Mesodermal cell (in vitro differentiated cells): ENCODE data around the gene SLC4A4. TPM values are rescaled to one million over a fixed set of nuclear protein-coding genes. Genes with fewer than 3 reads are reported as not detected.

ENCODE experiments used
- H3K27ac ChIP-seq: 2 replicates; pipeline ENCODE4 v1.7.0; 2013; ENCODE audit warnings: mild to moderate bottlenecking, low read depth, low read length, moderate library complexity; ENCODE audit not compliant: severe bottlenecking
- H3K36me3 ChIP-seq: 2 replicates; pipeline ENCODE4 v1.7.1; 2013; ENCODE audit warnings: mild to moderate bottlenecking, low read length, moderate library complexity; ENCODE audit not compliant: control insufficient read depth, insufficient read depth
- H3K4me1 ChIP-seq: one replicate; pipeline ENCODE4 v1.7.1; 2013; ENCODE audit warnings: mild to moderate bottlenecking, low read length; ENCODE audit not compliant: insufficient read depth, control insufficient read depth, poor library complexity, severe bottlenecking
- H3K4me3 ChIP-seq: 2 replicates; pipeline ENCODE4 v1.7.0; 2013; ENCODE audit warnings: low read length, control low read depth, mild to moderate bottlenecking; ENCODE audit not compliant: insufficient read depth, poor library complexity, severe bottlenecking; ENCODE audit errors: extremely low read depth
- H3K9me3 ChIP-seq: 2 replicates; pipeline ENCODE4 v1.7.1; 2013; ENCODE audit warnings: mild to moderate bottlenecking, low read length, moderate library complexity; ENCODE audit not compliant: control insufficient read depth
- WGBS, 2 experiments: methylation state at CpG; one replicate each; pipeline ENCODE4 v1.1.5; 2013; ENCODE audit warnings: missing lambda C conversion rate in 2 of 2; ENCODE audit not compliant: insufficient coverage in 2 of 2; 5-methylcytosine and 5-hydroxymethylcytosine counted together
- polyA plus RNA-seq, 2 experiments: library from polyadenylated mRNA; stranded (reverse); fragments of 50-300 nt; gene quantifications; one replicate each; pipeline ENCODE4 v1.2.3, GENCODE V29; 2013

Gene SLC4A4
- polyA plus RNA-seq (2013, experiment 1 of 2) = 2.5 TPM
- 2.7 TPM for polyA plus RNA-seq (2013, experiment 2 of 2)

DNA sequence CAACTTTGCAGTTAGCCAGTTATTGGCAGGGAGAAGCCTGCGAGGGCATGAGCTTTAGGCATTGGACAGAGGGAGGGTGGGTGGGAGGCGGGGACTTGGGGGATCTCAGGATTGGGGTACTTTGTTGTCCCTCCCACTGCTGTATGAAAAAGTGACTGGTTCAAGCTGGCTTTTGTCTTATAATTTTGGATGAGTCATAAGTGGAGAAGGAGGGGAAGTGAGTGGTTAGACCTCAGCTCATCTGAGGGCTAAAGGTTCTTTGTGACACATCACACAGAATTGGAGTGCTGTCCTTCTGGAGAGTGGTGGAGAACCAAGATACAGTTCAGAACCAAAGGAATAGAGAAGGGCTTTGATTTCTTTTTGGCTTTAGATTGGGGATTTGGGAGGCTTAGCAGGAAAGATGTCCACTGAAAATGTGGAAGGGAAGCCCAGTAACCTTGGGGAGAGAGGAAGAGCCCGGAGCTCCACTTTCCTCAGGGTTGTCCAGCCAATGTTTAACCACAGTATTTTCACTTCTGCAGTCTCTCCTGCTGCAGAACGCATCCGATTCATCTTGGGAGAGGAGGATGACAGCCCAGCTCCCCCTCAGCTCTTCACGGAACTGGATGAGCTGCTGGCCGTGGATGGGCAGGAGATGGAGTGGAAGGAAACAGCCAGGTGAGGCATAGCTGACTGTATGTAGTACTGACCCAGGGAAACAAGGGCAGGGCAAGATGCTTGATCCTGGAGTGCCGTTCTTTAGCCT, at the start of gene SLC4A4:
SLC4A4 (plus strand) TSS at position 175 of the 748 bp plus-strand sequence.
- Histone ChIP-seq H3K27ac (no peak within 1 kb of the TSS), H3K9me3 (no peaks in the 10 kb centered on the region), H3K36me3 (no peaks in the 10 kb centered on the region), H3K4me1 (no peaks in the 10 kb centered on the region), H3K4me3 (no peak within 1 kb of the TSS)
- WGBS, 2 experiments = 94 to 95% methylated on average over 4 to 6 of the region's 8 CpGs

DNA sequence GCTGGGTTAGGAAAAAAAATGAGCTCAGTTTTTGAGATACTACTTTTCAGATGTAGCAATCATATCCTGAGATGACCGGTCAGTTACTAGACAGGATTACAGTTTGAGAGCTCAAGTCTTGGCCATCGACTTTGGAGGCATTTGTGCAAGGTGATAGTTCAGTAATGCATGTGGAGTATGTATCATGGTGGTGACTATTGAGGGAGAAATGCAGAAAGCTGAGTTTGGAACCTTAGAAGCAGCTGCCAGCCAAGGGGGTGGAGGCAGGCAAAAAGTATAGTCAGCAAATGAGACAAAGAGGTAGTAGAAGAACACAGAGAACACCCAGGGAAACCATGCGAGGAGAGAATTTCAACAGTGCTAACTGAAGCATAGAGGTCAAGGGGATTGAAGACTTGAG, 48.7 kb upstream of the SLC4A4 start:
- 98 to 100% methylated on average over 1 to 3 of the region's 3 CpGs for WGBS, 2 experiments
- Histone ChIP-seq H3K36me3 (no peaks in the 10 kb centered on the region), H3K9me3 (no peaks in the 10 kb centered on the region), H3K4me1 (no peaks in the 10 kb centered on the region), H3K4me3 (no peak overlapping the region), H3K27ac (no peak overlapping the region)

DNA sequence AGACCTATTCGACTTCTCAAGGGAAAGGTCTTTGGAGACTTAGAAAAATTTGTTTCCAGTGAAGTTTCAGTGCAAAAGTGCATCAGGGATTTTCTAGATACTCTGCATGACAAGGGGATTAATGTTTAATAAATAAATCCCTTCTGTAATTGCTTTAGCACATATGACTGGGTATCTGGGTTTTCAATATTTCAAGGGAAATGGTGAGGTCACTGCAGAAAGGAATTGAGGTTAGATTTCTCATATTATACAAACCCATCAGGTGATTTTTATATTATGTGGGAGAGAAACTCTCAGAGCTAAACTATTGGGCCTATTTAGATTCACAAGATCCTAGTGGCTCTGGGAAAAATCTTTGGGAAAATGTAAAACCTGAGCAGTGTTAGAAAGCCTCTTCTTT, 48.3 kb upstream of the SLC4A4 start:
- Histone ChIP-seq H3K4me1 (no peaks in the 10 kb centered on the region), H3K36me3 (no peaks in the 10 kb centered on the region), H3K9me3 (no peaks in the 10 kb centered on the region), H3K27ac (no peak overlapping the region), H3K4me3 (no peak overlapping the region)
- 100% methylated on average over 1 of the region's 1 CpG for WGBS, 2 experiments

DNA sequence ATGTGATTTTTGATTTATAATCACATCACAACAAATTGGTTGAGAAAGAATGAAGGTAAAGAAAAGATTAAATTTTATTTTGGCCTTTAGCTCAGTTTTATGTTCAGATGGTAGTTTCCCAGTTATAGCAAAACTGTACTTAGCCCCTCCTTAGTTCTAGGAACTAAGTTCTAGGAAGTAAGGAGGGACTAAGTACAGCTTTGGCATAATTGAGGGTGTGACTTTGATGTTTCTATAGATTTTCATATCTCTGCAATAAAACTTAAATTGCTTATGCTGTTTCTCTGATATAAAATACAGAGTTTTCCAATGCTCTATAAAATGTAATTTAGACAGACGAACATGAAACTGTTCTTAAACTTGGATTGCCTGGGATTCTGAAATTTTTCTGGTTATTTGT, 46.6 kb upstream of the SLC4A4 start:
- no peaks in the 10 kb centered on the region for H3K9me3 ChIP-seq
- no peaks in the 10 kb centered on the region for H3K36me3 ChIP-seq
- no peak overlapping the region for H3K4me3 ChIP-seq
- no CpG with 5 or more reads among the region's 1 CpG for WGBS, 2 experiments
- no peak overlapping the region for H3K27ac ChIP-seq
- H3K4me1 ChIP-seq = no peaks in the 10 kb centered on the region

DNA sequence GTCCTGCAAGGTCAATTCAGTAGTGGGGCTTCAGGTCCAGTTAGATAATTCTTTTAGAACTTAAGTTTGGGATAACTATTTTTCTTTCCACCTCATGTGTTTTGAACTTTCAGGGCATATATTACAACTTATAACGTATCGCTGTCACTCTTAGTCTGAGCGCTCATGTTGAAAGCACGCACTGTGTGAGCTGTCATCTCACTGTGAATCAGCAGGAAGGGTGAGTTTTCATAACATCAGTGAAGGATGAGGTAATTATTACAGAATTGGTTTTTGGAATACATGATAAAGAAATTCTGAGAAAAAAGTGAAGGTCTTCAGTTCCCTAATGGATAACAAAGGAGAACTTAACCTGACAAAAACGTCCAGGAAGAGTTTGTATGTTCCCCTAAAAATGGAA, 45.1 kb upstream of the SLC4A4 start:
- WGBS, 2 experiments = 97 to 100% methylated on average over 2 to 5 of the region's 5 CpGs
- Histone ChIP-seq H3K27ac (no peak overlapping the region), H3K36me3 (no peaks in the 10 kb centered on the region), H3K9me3 (no peaks in the 10 kb centered on the region), H3K4me1 (no peaks in the 10 kb centered on the region), H3K4me3 (no peak overlapping the region)

DNA sequence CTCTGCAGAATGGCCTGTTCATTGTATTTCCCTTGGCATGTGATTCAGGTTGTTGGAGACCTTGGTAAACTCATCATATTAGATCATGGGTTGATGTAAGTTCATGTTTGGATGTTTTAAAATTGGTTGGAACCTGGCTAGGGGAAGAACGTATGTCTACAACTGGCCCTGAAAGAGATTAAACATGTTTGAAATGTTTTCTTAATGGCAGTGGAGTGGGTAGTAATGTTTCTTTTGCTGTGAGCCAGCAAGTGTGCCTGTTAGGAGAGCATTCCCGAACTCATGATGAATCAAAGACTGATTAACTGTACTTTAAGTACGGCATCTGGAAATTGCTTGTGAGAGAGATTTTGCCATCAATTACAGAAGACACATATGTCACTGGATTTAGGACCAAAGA, 44.5 kb upstream of the SLC4A4 start:
- Histone ChIP-seq H3K4me3 (no peak overlapping the region), H3K27ac (no peak overlapping the region), H3K36me3 (no peaks in the 10 kb centered on the region), H3K9me3 (no peaks in the 10 kb centered on the region), H3K4me1 (no peaks in the 10 kb centered on the region)
- WGBS, 2 experiments = 83% methylated on average over 2 of the region's 3 CpGs

DNA sequence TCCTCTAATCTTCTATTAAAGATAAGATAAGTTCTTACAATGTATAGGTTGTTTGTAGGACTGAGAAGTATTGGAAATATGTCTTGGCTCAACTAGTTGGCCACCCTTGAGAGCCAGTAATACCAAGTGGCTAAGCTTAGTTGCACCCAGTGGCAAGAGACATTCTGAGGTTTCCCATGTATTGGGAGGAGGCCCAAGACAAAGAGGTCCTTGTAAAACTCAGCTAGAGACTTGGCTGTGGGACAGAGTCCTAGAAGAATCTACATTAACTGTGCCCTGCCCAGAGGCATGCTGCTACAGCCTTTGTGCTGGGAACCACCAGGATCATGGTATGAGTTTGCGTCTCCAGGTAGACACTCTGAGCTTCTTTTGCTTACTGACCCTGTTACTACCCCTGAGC, 41.9 kb upstream of the SLC4A4 start:
- H3K4me3 ChIP-seq = no peak overlapping the region
- H3K27ac ChIP-seq = no peak overlapping the region
- WGBS, 2 experiments = 100% methylated on average over 1 of the region's 1 CpG

DNA sequence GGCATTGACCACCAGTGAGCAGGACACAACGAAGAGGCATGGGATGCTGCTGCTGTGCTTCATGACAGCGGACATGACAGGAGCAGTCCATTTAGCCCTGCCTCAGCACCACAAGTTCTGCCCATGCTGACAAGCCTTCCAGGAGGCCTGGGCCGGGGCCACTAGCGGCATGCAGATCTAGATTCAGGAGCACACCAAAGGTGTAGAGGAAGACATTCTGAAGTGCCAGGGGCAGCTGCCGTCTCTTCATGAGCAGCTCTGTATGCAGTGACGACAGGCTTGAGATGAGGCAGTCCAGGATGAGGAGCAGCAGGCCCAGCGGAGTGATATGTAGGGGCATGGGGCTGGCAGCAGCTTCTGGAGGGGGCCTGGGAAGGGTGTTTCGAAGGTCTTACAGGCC, 38.5 kb upstream of the SLC4A4 start:
- 89 to 92% methylated on average over 8 of the region's 8 CpGs for WGBS, 2 experiments
- Histone ChIP-seq H3K4me3 (no peak overlapping the region), H3K27ac (no peak overlapping the region), H3K36me3 (no peaks in the 10 kb centered on the region), H3K4me1 (no peaks in the 10 kb centered on the region), H3K9me3 (no peaks in the 10 kb centered on the region)

More for the DNA sequence above, 41.9 kb upstream of the SLC4A4 start:
- Histone ChIP-seq H3K4me1 (no peaks in the 10 kb centered on the region), H3K9me3 (no peaks in the 10 kb centered on the region), H3K36me3 (no peaks in the 10 kb centered on the region)

DNA sequence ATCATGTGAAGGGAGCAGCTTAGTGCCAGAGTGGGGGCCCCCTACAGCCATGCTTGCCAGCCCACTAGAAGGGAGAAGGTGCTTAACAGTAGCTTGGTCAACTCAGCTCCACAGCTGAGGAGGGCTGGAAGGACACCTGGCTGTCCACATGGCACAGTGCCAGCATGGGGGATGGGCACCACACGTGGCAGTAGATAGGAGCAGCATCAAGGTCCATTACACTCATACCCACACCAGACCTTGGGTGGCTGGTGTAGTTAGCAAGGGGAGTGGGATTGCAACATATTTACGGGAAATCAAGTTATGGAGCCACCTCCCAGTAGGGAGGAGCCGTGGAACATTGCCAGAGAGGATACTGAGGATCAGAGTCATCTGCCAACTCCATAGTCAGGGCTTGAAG, 37.9 kb upstream of the SLC4A4 start:
- WGBS, 2 experiments = 90 to 100% methylated on average over 2 of the region's 3 CpGs
- Histone ChIP-seq H3K27ac (no peak overlapping the region), H3K36me3 (no peaks in the 10 kb centered on the region), H3K4me3 (no peak overlapping the region), H3K9me3 (no peaks in the 10 kb centered on the region), H3K4me1 (no peaks in the 10 kb centered on the region)

DNA sequence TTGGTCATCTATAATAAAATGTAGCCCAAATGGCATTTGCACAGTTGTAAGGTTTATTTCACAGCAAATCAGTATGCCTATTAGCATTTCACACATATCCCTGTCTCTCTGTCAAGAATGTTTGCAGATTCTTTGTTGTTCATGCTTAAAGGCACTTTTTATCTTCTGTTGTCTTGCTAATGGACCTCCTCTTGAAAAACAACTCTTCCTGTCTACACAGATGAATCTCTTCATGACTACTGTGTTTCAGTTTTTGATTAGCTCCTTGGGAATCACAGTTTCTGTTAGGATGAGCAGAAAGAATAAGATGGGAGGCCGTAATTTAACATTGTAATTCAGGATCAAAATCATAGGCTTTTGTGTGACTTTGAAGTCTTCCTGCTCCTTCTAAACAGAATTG, 35.5 kb upstream of the SLC4A4 start:
- no peaks in the 10 kb centered on the region for H3K9me3 ChIP-seq
- no peak overlapping the region for H3K4me3 ChIP-seq
- H3K27ac ChIP-seq = no peak overlapping the region
- H3K36me3 ChIP-seq = no peaks in the 10 kb centered on the region
- 60% methylated on average over 1 of the region's 1 CpG; no CpG with 5 or more reads in 1 of the 2 experiments for WGBS, 2 experiments
- H3K4me1 ChIP-seq = no peaks in the 10 kb centered on the region

DNA sequence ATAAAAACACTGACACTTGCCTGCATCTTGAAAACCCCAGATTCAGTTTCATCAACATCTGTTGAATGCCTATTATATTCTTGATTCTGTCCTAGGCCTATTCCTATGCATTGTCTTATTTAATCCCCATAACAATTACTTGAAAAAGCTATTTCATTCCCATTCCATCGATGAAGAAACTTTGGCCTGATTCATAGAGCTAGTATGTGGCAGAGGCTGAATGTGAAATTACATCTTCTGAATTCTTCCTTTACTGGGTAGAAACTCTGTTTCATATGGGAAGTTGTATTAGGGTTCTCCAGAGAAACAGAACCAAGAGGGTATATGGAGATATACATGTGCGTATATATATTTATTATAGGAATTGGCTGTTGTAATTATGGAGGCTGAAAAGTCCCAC, 35.0 kb upstream of the SLC4A4 start:
- Histone ChIP-seq H3K4me3 (no peak overlapping the region), H3K27ac (no peak overlapping the region), H3K9me3 (no peaks in the 10 kb centered on the region), H3K36me3 (no peaks in the 10 kb centered on the region), H3K4me1 (no peaks in the 10 kb centered on the region)
- 89 to 92% methylated on average over 1 of the region's 2 CpGs for WGBS, 2 experiments
